HG03066 (cell line): ENCODE results near the gene RPS5.

Source experiments
- ATAC-seq: cut with Tn5 transposase; IDR thresholded peaks from one replicate; pipeline ENCODE4 v1.9.1; 2021; ENCODE audit warnings: low read depth; ENCODE audit not compliant: unreplicated experiment

The RPS5 gene

DNA sequence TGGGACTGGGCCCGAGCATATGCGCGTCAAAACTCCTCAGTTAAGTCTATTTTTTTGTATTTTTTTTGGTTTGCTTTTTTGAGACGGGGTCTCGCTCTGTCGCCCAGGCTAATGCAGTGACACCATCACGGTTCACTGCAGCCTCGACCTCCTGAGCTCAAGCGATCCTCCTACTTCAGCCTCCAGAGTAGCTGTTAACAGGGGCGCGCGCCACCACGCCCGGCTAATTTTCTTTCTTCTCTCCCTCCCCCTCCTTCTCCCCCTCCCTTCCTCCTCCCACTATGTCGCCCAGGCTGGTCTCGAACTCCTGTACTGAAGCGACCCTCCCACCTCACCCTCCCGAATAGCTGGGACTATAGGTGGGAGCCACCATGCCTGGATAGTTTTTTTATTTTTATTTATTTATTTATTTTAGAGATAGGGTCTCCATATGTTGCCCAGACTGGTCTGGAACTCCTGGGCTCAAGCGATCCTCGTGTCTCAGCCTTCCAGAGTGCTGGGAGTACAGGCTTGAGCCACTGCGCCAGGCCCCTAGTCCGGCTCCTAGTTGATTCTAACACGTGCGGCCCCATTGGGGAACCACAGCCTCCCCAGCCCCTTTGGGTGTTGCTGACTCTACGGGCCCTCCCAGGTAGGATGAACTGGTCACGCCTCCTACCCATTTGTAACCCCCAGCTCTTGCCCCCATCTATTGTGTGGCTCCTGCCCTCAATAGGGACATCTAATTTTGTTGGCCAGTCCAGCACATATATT is 5.4 kb upstream of the RPS5 start:
- ATAC-seq = no peak

DNA sequence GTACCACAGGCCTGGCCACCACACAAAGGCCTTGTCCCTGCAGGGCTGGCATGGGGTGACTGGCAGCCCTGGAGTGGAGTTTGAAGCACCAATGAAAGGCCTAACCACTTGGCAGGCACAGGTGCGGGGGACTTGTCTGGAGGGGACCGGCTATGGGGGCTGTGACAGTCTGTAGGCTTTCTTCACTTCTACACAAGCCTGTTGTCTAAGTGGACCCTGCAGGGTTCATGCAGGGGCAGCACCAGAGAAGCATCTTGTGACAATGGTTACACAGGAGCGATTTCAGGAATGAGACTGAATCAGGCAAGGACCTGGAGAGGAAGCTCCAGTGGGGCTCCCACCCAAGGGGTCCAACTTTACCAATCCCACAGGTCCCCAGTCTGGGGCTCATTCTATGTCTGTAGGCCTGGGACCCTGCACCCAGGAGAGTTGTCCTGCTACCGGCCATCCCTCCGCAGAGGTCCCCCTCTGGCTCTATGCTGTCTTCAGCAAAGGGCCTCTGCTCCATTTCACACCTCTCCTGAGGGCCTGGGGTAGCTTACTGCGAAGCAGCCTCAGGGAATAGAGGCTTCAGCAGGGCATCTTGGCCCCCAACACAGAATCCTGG is 4.0 kb upstream of the RPS5 start:
- ATAC-seq = no peak

DNA sequence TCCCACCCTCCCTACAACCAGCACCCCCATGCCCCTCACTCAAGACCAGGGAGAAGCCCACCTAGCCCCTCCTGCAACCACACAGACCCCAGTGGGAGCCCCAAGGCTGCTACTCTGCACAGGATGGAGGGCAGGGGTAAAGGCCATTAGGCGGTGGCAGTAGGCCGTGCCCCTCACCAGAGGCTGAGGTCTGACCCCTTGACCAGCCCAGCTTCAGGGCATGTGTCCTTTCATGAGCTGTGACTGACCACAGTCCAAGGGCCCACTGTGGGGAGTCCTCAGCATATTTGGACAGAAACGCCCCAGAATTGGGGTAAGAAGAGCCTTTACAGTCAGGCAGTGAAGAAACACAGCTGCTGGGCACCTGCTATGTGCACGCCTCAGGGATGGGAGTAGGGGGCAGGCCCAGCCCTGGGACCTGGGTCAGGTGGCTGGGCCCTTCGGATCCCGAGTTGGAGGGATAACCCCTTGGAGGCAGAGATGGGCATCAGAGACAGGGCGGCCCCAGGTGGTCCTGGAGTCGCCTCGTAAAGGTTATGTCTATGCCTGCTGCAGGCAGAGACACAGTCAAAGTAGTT is 1.7 kb upstream of the RPS5 start:
- no peak for ATAC-seq

DNA sequence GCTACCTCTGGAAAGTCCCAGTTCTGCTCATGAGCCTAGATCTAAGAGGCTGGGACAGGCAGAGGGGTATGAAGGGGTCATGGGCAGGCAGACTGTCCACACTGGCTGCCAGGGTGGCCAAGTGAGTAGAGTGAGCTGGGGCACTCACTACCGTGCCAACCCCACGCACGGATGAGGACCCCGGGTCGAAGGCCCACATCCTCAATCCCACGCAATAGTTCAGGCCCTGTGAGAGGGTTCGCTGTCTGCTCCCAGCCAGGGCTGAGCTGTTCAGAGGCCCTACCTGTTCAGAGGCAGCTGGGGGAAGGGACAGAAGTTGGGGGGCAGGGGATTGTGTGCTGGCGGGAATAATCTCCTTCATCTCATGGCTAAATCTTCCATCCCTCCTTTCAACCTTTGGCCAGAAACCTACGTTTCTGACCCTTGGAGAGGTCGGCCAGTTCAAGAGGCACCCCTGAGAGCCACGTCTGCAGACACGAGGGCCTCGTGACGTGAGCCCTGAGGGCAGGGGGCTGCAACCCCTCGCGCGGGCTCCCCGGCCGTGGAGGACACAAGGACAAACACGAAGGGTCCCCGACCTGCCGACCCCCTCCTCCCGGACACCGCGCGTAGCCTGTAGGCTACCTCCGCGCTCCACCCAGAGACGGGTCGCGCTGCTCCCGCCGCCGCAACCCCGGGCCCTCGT is 1.0 kb upstream of the RPS5 start:
- ATAC-seq = peak; percentile 10

DNA sequence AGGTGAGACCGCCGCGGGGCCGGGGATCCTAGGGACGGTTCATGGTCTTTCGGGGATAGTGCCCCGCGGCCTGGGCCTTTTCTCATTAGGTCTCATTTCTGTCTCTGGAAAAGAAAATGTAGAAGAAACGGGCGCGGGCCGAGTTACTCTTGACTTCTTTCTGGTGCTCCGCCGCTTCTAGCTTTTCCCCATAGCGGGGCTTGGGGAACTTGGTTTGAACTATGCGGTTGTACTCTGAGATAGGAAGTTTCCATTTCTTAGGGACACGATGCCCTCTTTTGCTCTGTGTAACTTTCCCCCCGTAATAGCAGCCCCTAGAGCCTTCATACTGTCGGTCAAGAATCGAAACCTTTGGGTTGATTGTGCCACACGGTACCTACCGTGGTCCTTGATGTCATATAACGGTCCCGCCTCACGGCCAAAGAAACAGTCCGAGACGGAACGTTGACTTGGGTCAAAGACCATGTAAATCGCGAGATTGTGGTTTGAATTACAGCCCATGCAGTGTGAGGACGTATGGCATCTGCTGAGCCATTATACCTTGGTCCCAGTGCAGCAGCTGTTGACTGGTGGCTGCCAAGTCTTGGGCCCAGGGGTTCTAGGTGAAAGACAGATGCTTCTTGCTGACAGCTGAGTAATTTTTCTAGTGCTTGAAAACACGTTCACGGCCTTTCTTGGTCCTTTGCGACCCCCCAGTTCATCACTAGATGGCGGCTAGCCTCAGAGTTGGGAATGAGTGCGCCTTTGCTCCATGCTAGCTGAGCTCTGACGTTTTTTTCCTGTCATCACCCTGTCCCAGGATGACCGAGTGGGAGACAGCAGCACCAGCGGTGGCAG is 487 bp downstream of the RPS5 start:
- no peak for ATAC-seq

DNA sequence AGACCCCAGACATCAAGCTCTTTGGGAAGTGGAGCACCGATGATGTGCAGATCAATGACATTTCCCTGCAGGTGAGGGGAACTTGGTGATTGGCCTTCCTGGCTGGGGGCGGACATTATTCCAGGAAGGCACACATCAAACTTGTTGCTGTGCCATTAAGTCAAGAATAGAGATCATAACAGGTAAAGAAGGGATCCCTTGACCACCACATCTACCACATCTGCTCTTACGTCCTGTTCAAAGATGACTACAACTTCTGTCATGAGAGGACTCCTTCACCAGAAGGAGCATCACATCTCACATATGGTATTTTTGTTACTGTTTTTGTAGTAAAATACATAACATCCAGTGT is 1.1 kb downstream of the RPS5 start:
- ATAC-seq = no peak

DNA sequence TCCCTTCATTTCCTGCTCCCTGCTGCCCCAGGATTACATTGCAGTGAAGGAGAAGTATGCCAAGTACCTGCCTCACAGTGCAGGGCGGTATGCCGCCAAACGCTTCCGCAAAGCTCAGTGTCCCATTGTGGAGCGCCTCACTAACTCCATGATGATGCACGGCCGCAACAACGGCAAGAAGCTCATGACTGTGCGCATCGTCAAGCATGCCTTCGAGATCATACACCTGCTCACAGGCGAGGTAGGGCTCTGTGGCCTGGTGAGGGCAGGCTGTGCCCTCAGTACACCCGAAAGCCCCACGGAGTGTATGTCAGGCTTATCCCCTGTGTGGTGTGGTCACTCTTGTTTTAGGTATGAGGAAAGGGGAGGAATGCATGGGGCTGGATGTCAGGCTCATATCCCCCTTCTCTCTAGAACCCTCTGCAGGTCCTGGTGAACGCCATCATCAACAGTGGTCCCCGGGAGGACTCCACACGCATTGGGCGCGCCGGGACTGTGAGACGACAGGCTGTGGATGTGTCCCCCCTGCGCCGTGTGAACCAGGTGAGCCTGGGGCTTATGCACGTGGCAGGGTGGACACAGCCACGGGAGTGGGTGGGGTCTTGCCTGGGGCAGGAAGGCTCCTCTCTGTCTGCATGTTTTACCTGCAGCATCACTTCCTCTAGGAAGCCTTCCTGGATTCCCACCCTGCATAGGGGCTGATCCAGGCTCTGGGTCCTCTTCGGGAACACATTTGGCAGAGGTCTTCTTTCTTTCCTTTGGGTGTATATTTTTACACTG is 6.1 kb downstream of the RPS5 start:
- no peak for ATAC-seq

DNA sequence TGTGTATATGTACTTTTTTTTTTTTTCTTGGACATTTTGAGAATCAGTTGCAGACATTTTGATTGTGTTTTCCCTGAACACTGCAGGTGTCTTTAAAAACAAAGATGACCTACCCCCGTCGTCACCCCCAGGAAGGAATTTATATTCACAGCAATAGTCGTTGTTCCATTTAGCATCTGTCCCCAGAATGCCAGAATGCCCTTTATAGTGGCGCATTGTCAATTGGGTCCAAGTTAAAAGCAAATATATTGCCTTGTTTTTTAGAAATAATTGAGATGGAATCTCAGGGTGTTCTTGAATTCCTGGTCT is 6.6 kb downstream of the RPS5 start:
- ATAC-seq = no peak

DNA sequence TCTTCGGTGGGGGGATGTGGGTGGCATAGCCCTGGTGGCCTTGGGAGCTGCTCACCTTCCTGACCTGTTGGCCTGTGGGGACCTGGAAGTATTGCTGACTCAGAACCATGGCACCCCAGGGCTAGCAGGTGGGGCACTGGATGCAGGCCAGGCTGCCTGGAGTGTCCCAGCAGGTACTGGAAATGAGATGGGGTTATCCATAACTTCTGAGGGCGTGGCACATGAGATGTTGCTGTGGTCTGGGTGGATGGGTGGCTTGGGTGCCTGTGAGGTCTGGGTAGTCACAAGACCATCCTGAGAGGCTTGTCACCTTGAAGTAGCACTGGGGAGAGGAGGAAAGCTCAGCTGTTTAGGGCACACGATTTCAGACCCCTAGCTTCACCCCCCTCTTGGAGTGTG is 7.8 kb downstream of the RPS5 start:
- ATAC-seq = no peak

DNA sequence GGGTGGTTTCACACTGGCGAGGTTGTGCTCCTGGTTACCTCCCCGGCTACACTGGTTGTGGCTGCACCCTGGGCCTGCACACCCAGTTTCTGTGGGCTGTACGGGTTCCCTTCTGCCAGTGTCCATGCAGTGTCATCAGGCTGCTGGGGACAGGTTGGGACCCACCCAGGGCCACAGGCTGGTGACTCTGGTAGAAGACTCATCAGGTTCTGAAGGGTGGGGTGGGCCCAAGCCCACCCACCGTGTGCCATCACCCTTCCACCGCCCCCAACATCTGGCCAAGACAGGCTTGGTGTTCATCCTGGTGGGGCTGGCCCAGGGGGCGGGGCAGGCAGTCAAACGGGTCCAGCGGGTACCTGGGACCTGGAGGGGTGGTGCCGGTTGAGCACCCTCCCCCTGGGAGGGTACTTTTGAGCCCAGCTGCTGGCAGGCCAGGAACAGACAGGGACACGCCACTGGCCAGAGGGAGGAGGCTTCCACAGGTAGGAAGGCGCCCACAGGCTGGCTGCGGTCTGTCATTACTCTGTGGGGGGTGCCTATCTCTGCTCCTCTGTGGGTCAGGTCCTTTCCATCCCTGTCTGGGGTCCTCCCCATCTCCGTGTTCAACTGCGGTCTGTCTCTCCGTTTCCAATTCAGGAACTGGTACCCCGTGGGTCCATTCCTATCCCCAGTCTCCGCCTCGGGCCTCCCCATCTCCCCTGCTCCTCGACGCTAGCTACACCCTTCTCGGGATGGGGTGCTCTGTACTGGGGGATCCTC is 8.3 kb downstream of the RPS5 start, which contains the start of gene RNF225:
Gene RNF225, plus strand, starts transcription at position 437 of the 759 bp plus-strand sequence. CDS start 434 bp downstream, outside the sequence.
- no peak for ATAC-seq

DNA sequence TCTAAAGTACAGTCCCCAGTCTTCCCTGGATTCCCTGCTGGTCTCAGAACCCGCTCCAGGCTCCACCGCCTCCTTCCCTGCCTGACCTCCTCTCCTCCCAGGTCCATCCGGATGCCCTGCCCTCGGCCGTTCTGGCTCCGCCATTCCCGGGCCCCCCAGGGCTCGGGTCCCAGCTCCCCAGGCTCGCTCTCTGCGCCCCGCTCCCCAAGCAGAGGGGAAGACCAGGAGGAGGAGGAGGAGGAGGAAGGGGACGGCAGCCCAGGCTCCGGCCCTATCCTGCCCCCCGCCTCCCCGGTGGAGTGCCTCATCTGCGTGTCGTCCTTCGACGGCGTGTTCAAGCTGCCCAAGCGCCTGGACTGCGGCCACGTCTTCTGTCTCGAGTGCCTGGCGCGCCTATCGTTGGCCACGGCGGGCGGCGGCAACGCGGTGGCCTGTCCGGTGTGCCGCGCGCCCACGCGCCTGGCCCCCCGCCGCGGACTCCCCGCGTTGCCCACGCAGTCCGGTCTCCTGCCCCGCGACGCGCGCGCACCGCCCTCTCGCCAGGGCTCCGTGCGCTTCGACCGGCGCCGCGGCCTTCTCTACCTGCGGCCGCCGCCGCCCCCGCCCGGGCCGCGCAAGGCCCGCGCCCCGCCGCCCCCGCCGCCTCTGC is 9.0 kb downstream of the RPS5 start:
- no peak for ATAC-seq

DNA sequence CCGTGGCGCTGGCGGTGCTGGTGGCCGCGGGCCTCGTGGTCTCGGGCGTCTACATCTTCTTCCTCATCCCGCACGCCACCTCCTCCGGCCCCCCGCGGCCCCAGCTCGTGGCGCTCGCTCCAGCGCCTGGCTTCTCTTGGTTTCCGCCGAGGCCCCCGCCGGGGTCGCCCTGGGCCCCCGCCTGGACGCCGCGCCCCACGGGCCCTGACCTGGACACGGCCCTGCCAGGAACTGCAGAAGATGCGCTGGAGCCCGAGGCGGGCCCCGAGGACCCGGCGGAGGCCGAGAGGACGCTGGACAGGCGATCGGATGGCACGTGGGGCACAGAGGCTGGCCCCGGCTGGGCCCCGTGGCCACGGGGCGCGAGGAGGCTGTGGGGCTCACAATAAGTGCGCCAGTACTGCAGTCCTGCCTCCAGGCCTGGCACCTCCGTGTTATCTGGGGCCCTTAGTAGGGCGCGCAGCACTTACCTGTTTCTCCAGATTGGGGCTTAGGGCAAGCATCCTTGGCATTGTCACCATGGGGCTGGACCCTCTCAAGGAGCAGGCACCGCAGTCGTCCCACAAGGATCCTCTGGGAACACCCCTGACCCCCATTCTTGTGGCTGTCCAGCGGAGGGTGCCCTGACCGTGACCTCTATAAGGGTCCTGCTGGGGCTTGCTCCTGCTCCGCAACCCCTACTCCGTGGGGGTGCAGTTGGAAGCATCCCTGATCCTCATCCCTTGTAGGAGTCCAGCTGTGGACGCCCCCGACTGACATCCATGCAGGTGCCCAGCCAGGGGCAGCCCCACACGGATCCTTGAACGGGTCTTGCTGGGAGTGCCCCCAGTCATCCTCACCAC is 9.8 kb downstream of the RPS5 start:
- ATAC-seq = no peak

DNA sequence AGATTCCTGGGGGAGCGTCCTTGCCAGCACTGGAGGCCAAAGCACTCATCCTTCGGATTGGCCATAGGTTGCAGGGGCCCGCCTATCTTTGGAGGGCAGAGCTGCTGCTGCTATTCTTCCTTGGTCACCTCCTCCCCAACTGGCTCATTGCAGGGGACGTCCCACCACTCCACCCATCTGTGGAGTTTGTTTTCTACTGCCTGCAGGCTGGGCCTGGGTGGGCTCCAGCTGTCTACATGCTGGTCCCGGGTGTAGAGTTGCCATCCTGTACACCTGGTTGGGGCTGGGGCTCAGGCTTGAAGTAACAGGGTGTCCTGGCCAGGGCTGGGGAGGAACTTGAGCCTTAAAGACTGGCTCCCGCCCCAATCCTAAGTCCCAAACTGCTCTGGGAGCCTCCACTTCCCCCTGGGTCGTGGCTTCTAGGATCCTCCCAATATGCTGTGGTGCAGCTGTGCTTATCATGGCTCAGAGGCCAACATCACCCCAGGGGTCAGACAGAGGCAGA is 10.5 kb downstream of the RPS5 start:
- ATAC-seq = no peak

DNA sequence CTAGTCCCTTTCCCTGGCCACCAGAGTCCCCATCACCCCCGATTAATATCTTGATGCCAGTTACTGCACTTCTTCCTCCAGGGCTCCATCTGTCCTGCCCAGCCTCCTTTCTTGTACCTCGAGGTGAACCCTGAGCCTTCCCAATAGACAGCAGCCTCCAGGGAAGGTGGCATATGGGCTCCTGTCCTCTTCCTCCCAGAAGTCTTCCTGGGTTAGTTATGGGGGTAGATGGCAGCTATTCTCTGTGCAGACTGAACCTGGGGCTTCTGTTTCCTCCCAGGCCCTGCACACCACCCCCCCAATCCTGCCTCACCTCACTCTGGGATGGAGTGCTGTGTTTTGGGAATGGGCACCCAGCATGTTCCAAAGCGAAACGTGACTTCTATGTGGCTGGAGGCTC is 11.0 kb downstream of the RPS5 start:
- ATAC-seq = no peak

DNA sequence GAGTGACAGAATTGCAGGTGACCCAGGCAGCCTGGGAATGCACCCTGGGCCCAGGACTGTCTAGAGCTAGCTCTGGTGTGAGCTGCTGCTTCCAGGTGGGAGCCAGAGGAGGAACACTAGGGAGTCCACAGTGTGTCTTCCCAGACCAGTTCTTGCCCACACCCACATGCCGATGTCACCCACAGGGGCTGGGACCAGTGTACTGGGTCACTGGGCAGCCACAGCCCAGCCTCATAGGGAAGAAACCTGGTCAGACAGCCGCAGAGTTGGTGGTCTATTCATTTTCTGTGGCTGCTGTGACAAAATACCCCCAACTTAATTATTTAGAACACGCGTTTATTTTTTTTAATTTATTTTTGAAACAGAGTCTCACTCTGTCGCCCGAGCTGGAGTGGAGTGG is 11.5 kb downstream of the RPS5 start:
- no peak for ATAC-seq

DNA sequence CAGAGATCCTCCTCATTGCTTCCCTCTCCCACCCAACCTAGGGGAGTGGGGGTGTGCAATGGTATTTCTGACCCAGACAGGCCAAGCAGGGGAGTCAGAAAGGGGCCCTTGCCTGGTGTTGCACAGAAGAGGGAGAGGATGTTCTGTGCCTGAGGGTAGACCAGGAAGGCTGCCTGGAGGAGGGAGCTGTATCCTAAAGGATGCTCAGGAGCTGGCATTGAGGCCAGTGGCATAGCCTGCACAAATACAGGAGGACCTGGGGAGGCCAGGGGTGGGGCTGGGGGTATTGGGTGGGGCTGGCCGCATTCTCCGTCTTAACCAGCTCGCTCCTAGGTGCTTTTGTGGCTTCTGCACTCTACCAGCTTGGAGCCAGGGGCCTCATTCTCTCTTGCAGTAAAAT is 12.8 kb downstream of the RPS5 start:
- ATAC-seq = no peak

DNA sequence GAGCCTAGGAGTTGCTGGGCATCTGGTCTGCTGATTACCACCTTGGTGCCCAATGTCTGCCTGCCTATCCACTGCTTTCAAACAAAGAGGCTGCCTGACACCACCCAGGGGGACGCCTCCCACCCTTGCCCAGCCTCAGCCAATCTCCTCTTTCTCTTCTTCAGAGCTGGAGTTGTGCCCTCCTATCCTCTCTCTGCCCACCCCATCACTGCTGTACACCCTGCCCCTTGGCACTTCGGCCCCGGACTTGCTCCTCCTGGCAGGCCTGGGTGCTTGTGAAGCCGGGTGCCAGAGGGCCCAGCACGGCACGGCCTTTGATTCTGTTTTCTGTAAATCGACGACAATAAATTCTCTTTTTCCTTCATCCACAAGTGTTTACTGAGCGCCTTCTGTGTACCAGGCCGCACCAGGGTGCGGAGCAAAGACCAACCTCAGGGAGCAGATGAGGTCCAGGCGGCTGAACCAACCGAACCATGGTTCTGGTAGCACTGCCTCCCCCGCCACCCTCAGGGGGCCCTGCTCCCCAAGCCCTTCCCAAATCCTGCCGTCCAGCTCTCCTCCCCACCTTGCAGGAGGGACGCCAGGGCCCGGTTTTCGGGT is 13.3 kb downstream of the RPS5 start:
- no peak for ATAC-seq
